ENCODE data around the gene ALDH16A1. TPM values are rescaled to one million over a fixed set of nuclear protein-coding genes. Genes with fewer than 3 reads are reported as not detected.

The ALDH16A1 gene
- total RNA-seq, 1 experiment from 2014 or later = 51.7 TPM

- Histone ChIP-seq H3K14ac (ENCODE audit: insufficient read depth, low read length) (no peak overlapping the region), H3K79me2 (ENCODE audit: insufficient read depth, low read length) (no peaks in the 10 kb centered on the region), H4K91ac (ENCODE audit: insufficient read length, low read depth, low read length) (no peak overlapping the region), H3T11ph (ENCODE audit: low read length) (no peak overlapping the region), H2BK15ac (ENCODE audit: low read depth, low read length) (no peak overlapping the region), H2BK20ac (ENCODE audit: low read depth, low read length, poor library complexity, severe bottlenecking) (no peak overlapping the region), H4K5ac (ENCODE audit: insufficient read length, low read depth, low read length) (no peak overlapping the region), H4K8ac (replicated peaks; ENCODE audit: insufficient read length, low read depth, low read length) (no peak overlapping the region), H3K23me2 (ENCODE audit: insufficient read length, low read depth, low read length, poor library complexity, severe bottlenecking) (no peaks in the 10 kb centered on the region), H2AFZ (ENCODE audit: low read length) (no peak overlapping the region), H3K27ac (ENCODE audit: insufficient read length, low read depth, low read length) (no peak overlapping the region), H3K9ac (ENCODE audit: extremely low read depth, insufficient read length, low read length) (no peak overlapping the region), H3K23ac (ENCODE audit: insufficient read length, low read depth, low read length) (no peak overlapping the region), H3K4me1 (ENCODE audit: insufficient read depth, low read length) (no peaks in the 10 kb centered on the region), H3K4ac (ENCODE audit: low read depth, low read length) (no peak overlapping the region; the same call in 1 of the 2 replicates), H2BK5ac (ENCODE audit: insufficient read length, low read length) (no peak overlapping the region), H3K18ac (ENCODE audit: insufficient read length, low read depth, low read length) (no peak overlapping the region), H2BK120ac (ENCODE audit: low read depth, low read length, poor library complexity, severe bottlenecking) (no peak overlapping the region), H3K4me2 (ENCODE audit: insufficient read depth, insufficient read length, low read length) (no peak overlapping the region), H2AK5ac (ENCODE audit: insufficient read length, low read length) (no peak overlapping the region), H3K79me1 (ENCODE audit: insufficient read depth, low read depth, low read length, poor library complexity, severe bottlenecking) (no peaks in the 10 kb centered on the region), H3K56ac (ENCODE audit: insufficient read length, low read depth, low read length) (no peak overlapping the region), H2BK12ac (ENCODE audit: insufficient read length, low read depth, low read length) (no peak overlapping the region), H4K20me1 (ENCODE audit: control insufficient read depth, insufficient read depth, insufficient read length) (no peaks in the 10 kb centered on the region), H3K9me3 (ENCODE audit: control insufficient read depth, low read depth, low read length) (no peaks in the 10 kb centered on the region), H3K27me3 (ENCODE audit: insufficient read depth, low read length) (no peaks in the 10 kb centered on the region)
- no peak for TF ChIP-seq CTCF (conservative IDR thresholded peaks at IDR 0.05)
- Mint-ChIP-seq H3K27ac (no peak overlapping the region), H3K36me3 (ENCODE audit: insufficient read depth in 1 of 3, low read depth in 3 of 3) (0 out of 7 replicates have a peak, but pooled peaks cover 0 to 1% (median 0%) of the 10 kb centered on the region in 3 experiments), H3K9me3 (peaks cover 0 to 2% of the 10 kb centered on the region in 2 experiments; a peak in 1 of 5 replicates), H3K4me3 (no peak overlapping the region), H3K4me1 (peaks cover 11 to 15% of the 10 kb centered on the region in 2 experiments), H3K27me3 (ENCODE audit: low read depth) (peaks cover 12% of the 10 kb centered on the region)
- no CpG with 5 or more reads among the region's 14 CpGs for WGBS (ENCODE audit: extremely low coverage, insufficient read length, low lambda C conversion rate)
- DNase-seq = no peak
These were observed 27.1 kb downstream of the ALDH16A1 start for GRCh38 chr19:49479975-49480628.

All from H9 (cell line).